ENCODE results near the gene TREM1. TPM values are rescaled to one million over a fixed set of nuclear protein-coding genes. Genes with fewer than 3 reads are reported as not detected.

Gene TREM1
- total RNA-seq, 1 experiment from 2014 or later: not detected

- Histone ChIP-seq H3K27ac (no peak overlapping the region), H3K79me2 (ENCODE audit: low read depth) (no peaks in the 10 kb centered on the region), H3K36me3 (ENCODE audit: low read depth) (no peaks in the 10 kb centered on the region), H3F3A (ENCODE audit: insufficient read depth, low read depth) (no peaks in the 10 kb centered on the region), H3K9me2 (ENCODE audit: insufficient read depth) (no peaks in the 10 kb centered on the region), H3K4me3 (no peak overlapping the region), H3K27me3 (ENCODE audit: insufficient read depth, low read depth) (0 out of 2 replicates have a peak, but pooled peaks cover 24% of the 10 kb centered on the region), H2AFZ (no peak overlapping the region), H3K9me3 (ENCODE audit: insufficient read depth, low read depth) (no peaks in the 10 kb centered on the region), H4K20me1 (ENCODE audit: insufficient read depth) (no peaks in the 10 kb centered on the region), H3K4me1 (replicated peaks; ENCODE audit: insufficient read depth) (no peaks in the 10 kb centered on the region), H3K4me2 (no peak overlapping the region)
- TF ChIP-seq CTCF (conservative IDR thresholded peaks at IDR 0.05) (no peak), EZH2 (IDR thresholded peaks at IDR 0.05; ENCODE audit: low read depth) (no peak)
- CTCF ChIA-PET: no interaction called here
- no peak for DNase-seq
- POLR2A ChIA-PET (ENCODE audit: unreplicated experiment): no interaction called here
- intact Hi-C loops (cut with micrococcal nuclease; ENCODE audit: unreplicated experiment): no loop called here
- BruUV-seq (replicated peaks): no TSS peak
These were observed 8.9 kb downstream of the TREM1 start for GRCh38 chr6:41277605-41278004.

GRCh38 chr6:41275489-41275888, 11.0 kb downstream of the TREM1 start:
- no TSS peak for BruUV-seq (replicated peaks)
- ChIA-PET CTCF (no interaction called here), POLR2A (ENCODE audit: unreplicated experiment) (no interaction called here)
- no peak for DNase-seq
- Histone ChIP-seq H4K20me1 (ENCODE audit: insufficient read depth) (no peaks in the 10 kb centered on the region), H3K4me3 (no peak overlapping the region), H3K4me2 (no peak overlapping the region), H3K9me3 (ENCODE audit: insufficient read depth, low read depth) (no peaks in the 10 kb centered on the region), H2AFZ (no peak overlapping the region), H3K4me1 (replicated peaks; ENCODE audit: insufficient read depth) (no peaks in the 10 kb centered on the region), H3K36me3 (ENCODE audit: low read depth) (no peaks in the 10 kb centered on the region), H3K27me3 (ENCODE audit: insufficient read depth, low read depth) (peaks cover 36% of the 10 kb centered on the region; the same call in 1 of the 2 replicates), H3K79me2 (ENCODE audit: low read depth) (no peaks in the 10 kb centered on the region), H3K9me2 (ENCODE audit: insufficient read depth) (no peaks in the 10 kb centered on the region), H3F3A (ENCODE audit: insufficient read depth, low read depth) (no peaks in the 10 kb centered on the region), H3K27ac (no peak overlapping the region)
- TF ChIP-seq CTCF (conservative IDR thresholded peaks at IDR 0.05): no peak
- TF ChIP-seq EZH2 (IDR thresholded peaks at IDR 0.05; ENCODE audit: low read depth): no peak
- intact Hi-C loops (cut with micrococcal nuclease; ENCODE audit: unreplicated experiment): no loop called here

GRCh38 chr6:41274256-41274655, 12.2 kb downstream of the TREM1 start:
- BruUV-seq (replicated peaks): no TSS peak
- intact Hi-C loops (cut with micrococcal nuclease; ENCODE audit: unreplicated experiment): no loop called here

More at GRCh38 chr6:41274256-41274655, 12.2 kb downstream of the TREM1 start:
- DNase-seq: no peak
- no peaks in the 10 kb centered on the region for H3K9me3 ChIP-seq (ENCODE audit: insufficient read depth, low read depth)
- no peaks in the 10 kb centered on the region for H3F3A ChIP-seq (ENCODE audit: insufficient read depth, low read depth)
- no peaks in the 10 kb centered on the region for H4K20me1 ChIP-seq (ENCODE audit: insufficient read depth)
- TF ChIP-seq EZH2 (IDR thresholded peaks at IDR 0.05; ENCODE audit: low read depth) (no peak), CTCF (conservative IDR thresholded peaks at IDR 0.05) (no peak)
- H3K36me3 ChIP-seq (ENCODE audit: low read depth): no peaks in the 10 kb centered on the region
- ChIA-PET POLR2A (ENCODE audit: unreplicated experiment) (no interaction called here), CTCF (no interaction called here)
- no peak overlapping the region for H2AFZ ChIP-seq
- H3K9me2 ChIP-seq (ENCODE audit: insufficient read depth): no peaks in the 10 kb centered on the region
- H3K79me2 ChIP-seq (ENCODE audit: low read depth): no peaks in the 10 kb centered on the region
- no peaks in the 10 kb centered on the region for H3K4me1 ChIP-seq (replicated peaks; ENCODE audit: insufficient read depth)
- H3K27me3 ChIP-seq (ENCODE audit: insufficient read depth, low read depth): peaks cover 36% of the 10 kb centered on the region; the same call in 1 of the 2 replicates
- H3K27ac ChIP-seq: no peak overlapping the region
- H3K4me2 ChIP-seq: no peak overlapping the region
- no peak overlapping the region for H3K4me3 ChIP-seq

Data from PC-9 (cell line).